Large intestine (tissue), 1 donor: Measurements from ENCODE around the gene ARHGEF33. TPM values are rescaled to one million over a fixed set of nuclear protein-coding genes. Genes with fewer than 3 reads are reported as not detected.

Experiments
- polyA plus RNA-seq: library from polyadenylated mRNA; unstranded; fragments of 120-200 nt; gene quantifications from one replicate; pipeline ENCODE4 v1.2.1, GENCODE V29; 2013

ARHGEF33 gene
- polyA plus RNA-seq, 1 donor: 0.87 TPM

Other genes with a start within 250 kb of the ARHGEF33 start
- 76.1 TPM for gene GALM, start 223.8 kb upstream of the ARHGEF33 start, polyA plus RNA-seq
- 240 TPM for gene SRSF7, start 138.5 kb upstream of the ARHGEF33 start, polyA plus RNA-seq
- gene GEMIN6, start 111.7 kb upstream of the ARHGEF33 start, polyA plus RNA-seq: 11.6 TPM
- gene DHX57, start 13.9 kb upstream of the ARHGEF33 start, polyA plus RNA-seq: 15.2 TPM
- gene MORN2, start 13.9 kb upstream of the ARHGEF33 start, polyA plus RNA-seq: 16.6 TPM
- 44.6 TPM for gene SOS1, start 231.2 kb downstream of the ARHGEF33 start, polyA plus RNA-seq